Prostate gland (tissue), 2 donors: ENCODE results near the gene ERG28. TPM values are rescaled to one million over a fixed set of nuclear protein-coding genes. Genes with fewer than 3 reads are reported as not detected.

ENCODE experiments used
- DNase-seq: peaks from one replicate; pipeline ENCODE4 v3.0.0-alpha.2; 2019; ENCODE audit warnings: low spot score
- H3K27ac ChIP-seq, 2 donors: fragments of 200-600 bp; sonication (generic); 2 replicates each; pipeline ENCODE4 v1.5.1; 2017 to 2019
- H3K27me3 ChIP-seq: fragments of 200-600 bp; sonication (generic); replicated peaks from 2 replicates; pipeline ENCODE4 v1.5.1; 2019; ENCODE audit not compliant: insufficient read depth
- H3K36me3 ChIP-seq, 2 donors: fragments of 200-600 bp; sonication (generic); 1 replicate in 1 of 2; 2 replicates in 1 of 2; pipeline versions ENCODE4 v1.5.1 to v1.8.1; 2017 to 2019
- H3K4me1 ChIP-seq: fragments of 200-600 bp; sonication (generic); replicated peaks from 2 replicates; pipeline ENCODE4 v1.5.1; 2019
- H3K4me3 ChIP-seq, 2 donors: fragments of 200-600 bp; sonication (generic); 2 replicates each; pipeline ENCODE4 v1.5.1; 2017 to 2019
- H3K9me3 ChIP-seq: fragments of 200-600 bp; sonication (generic); 2 replicates; pipeline ENCODE4 v1.5.1; 2017
- CTCF ChIP-seq, 4 experiments: fragments of 200-600 bp in 2 of 4; fragments of 450-650 bp in 2 of 4; sonication (generic) in 2 of 4; IDR thresholded peaks; 1 replicate in 3 of 4; 2 replicates in 1 of 4; pipeline ENCODE4 v1.5.1; 2016 to 2019; ENCODE audit warnings: antibody characterized with exemption in 4 of 4, mild to moderate bottlenecking in 2 of 4, moderate library complexity in 2 of 4
- POLR2A ChIP-seq: fragments of 450-650 bp; IDR thresholded peaks from one replicate; pipeline ENCODE4 v1.6.1; 2016; ENCODE audit warnings: antibody characterized with exemption, mild to moderate bottlenecking
- POLR2AphosphoS5 ChIP-seq: sonication (generic); formaldehyde crosslinking; IDR thresholded peaks from one replicate; pipeline ENCODE4 v1.6.1; 2017; ENCODE audit warnings: antibody characterized with exemption
- WGBS: methylation state at CpG from one replicate; pipeline ENCODE4 v1.1.5; 2018; 5-methylcytosine and 5-hydroxymethylcytosine counted together
- intact Hi-C: fragments of 100-400 bp; cut with DNase I; formaldehyde crosslinking; loops from one replicate; pipeline ENCODE4 v1.14.2; 2022
- total RNA-seq, 2 donors: library from RNA; depleted of rRNA; stranded (reverse); fragments of >200 nt; gene quantifications; one replicate each; pipeline ENCODE4 v1.1.0, GENCODE V29; 2016

The ERG28 gene
- total RNA-seq, 2 donors from 2014 or later = 16.7 to 54.6 TPM

GRCh38 chr14:75702616-75703261 lies 42.1 kb upstream of the ERG28 start:
- no peak overlapping the region for H3K27ac ChIP-seq

DNA sequence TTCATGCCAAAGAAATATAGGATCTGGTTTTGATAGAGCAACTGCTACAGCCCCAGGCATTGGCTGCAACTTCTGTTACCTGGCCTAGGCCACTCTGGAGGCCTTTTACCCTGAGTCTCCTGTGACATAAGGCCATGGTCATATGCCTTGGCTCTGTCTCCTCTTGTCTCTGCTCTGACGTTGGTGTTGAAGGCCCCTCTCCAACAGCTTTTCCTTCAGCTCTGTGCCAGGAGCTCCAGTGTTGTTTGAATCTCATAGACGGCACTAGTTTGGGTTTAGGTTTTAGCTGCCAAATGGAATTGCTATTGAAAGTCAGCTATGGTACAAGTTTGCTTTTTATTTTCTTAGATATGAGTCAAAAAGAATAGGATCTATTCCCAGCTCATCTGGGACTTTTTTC lies 41.4 kb upstream of the ERG28 start:
- Histone ChIP-seq H3K9me3 (no peaks in the 10 kb centered on the region), H3K4me1 (no peaks in the 10 kb centered on the region), H3K36me3 (no peaks in the 10 kb centered on the region), H3K27me3 (no peaks in the 10 kb centered on the region), H3K27ac (no peak overlapping the region), H3K4me3 (no peak overlapping the region)
- intact Hi-C loops = loop anchor here (10.0 kb wide), 1 partner anchor 203 kb away; no protein-coding TSS in a partner anchor
- WGBS = 23% methylated on average over 2 of the region's 2 CpGs
- no peak for DNase-seq
- no peak for TF ChIP-seq POLR2AphosphoS5

More at GRCh38 chr14:75702616-75703261, 42.1 kb upstream of the ERG28 start:
- 52% methylated on average over 3 of the region's 3 CpGs for WGBS
- TF ChIP-seq POLR2A (no peak), POLR2AphosphoS5 (no peak), CTCF (IDR thresholded peaks at IDR 0.05) (no peak)
- H3K36me3 ChIP-seq = no peaks in the 10 kb centered on the region
- DNase-seq = no peak
- intact Hi-C loops = loop anchor here (10.0 kb wide), 1 partner anchor 202 kb away; no protein-coding TSS in a partner anchor
- no peaks in the 10 kb centered on the region for H3K9me3 ChIP-seq
- no peak overlapping the region for H3K4me3 ChIP-seq
- no peaks in the 10 kb centered on the region for H3K4me1 ChIP-seq
- no peaks in the 10 kb centered on the region for H3K27me3 ChIP-seq

GRCh38 chr14:75700295-75700694 lies 39.6 kb upstream of the ERG28 start:
- Histone ChIP-seq H3K36me3 (no peaks in the 10 kb centered on the region), H3K9me3 (no peaks in the 10 kb centered on the region), H3K27ac (no peak overlapping the region), H3K27me3 (no peaks in the 10 kb centered on the region), H3K4me1 (no peaks in the 10 kb centered on the region), H3K4me3 (no peak overlapping the region)
- intact Hi-C loops = loop anchor here (10.0 kb wide), 1 partner anchor 205 kb away; no protein-coding TSS in a partner anchor
- no peak for DNase-seq
- 92% methylated on average over 6 of the region's 6 CpGs for WGBS
- TF ChIP-seq CTCF (IDR thresholded peaks at IDR 0.05) (no peak), POLR2A (no peak), POLR2AphosphoS5 (no peak)

DNA sequence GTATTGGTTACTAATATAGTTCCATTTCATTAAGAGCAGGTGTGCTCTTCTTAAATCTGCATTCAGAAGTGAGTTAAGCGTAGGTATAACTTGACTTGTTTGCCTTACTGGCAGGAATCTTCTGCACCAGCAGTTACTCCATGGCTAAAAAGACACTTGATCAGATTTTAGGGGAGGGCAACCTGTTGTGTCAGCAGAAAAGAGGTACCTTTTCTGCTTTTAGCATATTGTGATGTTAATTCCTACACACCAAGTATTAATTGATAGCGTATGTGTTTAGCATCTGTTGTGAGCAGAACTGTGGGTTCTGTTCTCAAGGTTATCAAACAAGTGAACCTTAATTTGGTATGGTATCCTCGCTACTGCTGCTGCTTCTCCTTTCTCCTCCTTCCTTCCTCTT lies 38.7 kb upstream of the ERG28 start:
- 94% methylated on average over 3 of the region's 3 CpGs for WGBS
- Histone ChIP-seq H3K9me3 (no peaks in the 10 kb centered on the region), H3K36me3 (no peaks in the 10 kb centered on the region), H3K4me3 (no peak overlapping the region), H3K4me1 (no peaks in the 10 kb centered on the region), H3K27me3 (no peaks in the 10 kb centered on the region), H3K27ac (no peak overlapping the region)
- intact Hi-C loops = no loop called here
- DNase-seq = no peak
- no peak for TF ChIP-seq POLR2A
- no peak for TF ChIP-seq CTCF (IDR thresholded peaks at IDR 0.05)
- no peak for TF ChIP-seq POLR2AphosphoS5

GRCh38 chr14:75697918-75698317 lies 37.2 kb upstream of the ERG28 start:
- Histone ChIP-seq H3K27me3 (no peaks in the 10 kb centered on the region), H3K27ac (no peak overlapping the region), H3K4me1 (no peaks in the 10 kb centered on the region), H3K4me3 (no peak overlapping the region), H3K36me3 (no peaks in the 10 kb centered on the region), H3K9me3 (no peaks in the 10 kb centered on the region)
- no peak for DNase-seq
- WGBS = 92% methylated on average over 2 of the region's 2 CpGs
- intact Hi-C loops = no loop called here
- TF ChIP-seq POLR2A = no peak
- TF ChIP-seq POLR2AphosphoS5 = no peak
- no peak for TF ChIP-seq CTCF (IDR thresholded peaks at IDR 0.05)
